Measurements from ENCODE around the gene EYA4. TPM values are rescaled to one million over a fixed set of nuclear protein-coding genes. Genes with fewer than 3 reads are reported as not detected.

Gene EYA4
- total RNA-seq, 1 experiment from 2014 or later, result not detected

GRCh38 chr6:133426038-133426437, 184.9 kb downstream of the EYA4 start:
- no peak for TF ChIP-seq POLR2AphosphoS5 (IDR thresholded peaks at IDR 0.05; ENCODE audit: low read depth, low read length)
- no peak for TF ChIP-seq TCF7L2 (IDR thresholded peaks at IDR 0.05; ENCODE audit: low read depth, low read length)
- TF ChIP-seq CTCF (IDR thresholded peaks at IDR 0.05), result no peak
- no peak for TF ChIP-seq REST (IDR thresholded peaks at IDR 0.05; ENCODE audit: insufficient read depth in 1 of 2, low read depth in 2 of 2, low read length in 1 of 2)
- no peak for TF ChIP-seq SIN3A (IDR thresholded peaks at IDR 0.05; ENCODE audit: borderline replicate concordance, insufficient read depth, low read depth, low read length)
- Histone ChIP-seq H3K27me3 (ENCODE audit: control insufficient read depth, insufficient read depth, low read length) (no peaks in the 10 kb centered on the region), H3K27ac (ENCODE audit: low read length) (no peak overlapping the region), H3K4me1 (ENCODE audit: control insufficient read depth, insufficient read depth, low read length) (no peaks in the 10 kb centered on the region), H3K36me3 (ENCODE audit: control insufficient read depth, insufficient read depth, low read length) (no peaks in the 10 kb centered on the region), H3K9me3 (ENCODE audit: control insufficient read depth, insufficient read depth, low read depth, low read length) (peaks cover 2% of the 10 kb centered on the region; the same call in 1 of the 2 replicates), H3K4me3 (ENCODE audit: low read depth in 2 of 2, low read length in 2 of 2) (no peak overlapping the region)
- POLR2A ChIA-PET, result no interaction called here
- DNase-seq (ENCODE audit: low read depth, low spot score) (no peak), ATAC-seq (no peak)
- no TSS peak for BruUV-seq (replicated peaks)
- CTCF ChIA-PET, result no interaction called here
- intact Hi-C loops (cut with micrococcal nuclease; ENCODE audit: unreplicated experiment), result no loop called here
- in situ Hi-C loops (cut with HindIII; ENCODE audit: low pct_unique_long_range_greater_than_20kb, low sequenced_read_pairs), result no loop called here

- ChIA-PET POLR2A (no interaction called here), CTCF (interaction anchor here (0.6 kb wide), 1 partner anchor 65 kb away, joined by 4 read pairs; no protein-coding TSS in a partner anchor)
- no peak overlapping the region for H3K4me3 ChIP-seq (ENCODE audit: low read depth in 2 of 2, low read length in 2 of 2)
- no peaks in the 10 kb centered on the region for H3K27me3 ChIP-seq (ENCODE audit: control insufficient read depth, insufficient read depth, low read length)
- no peaks in the 10 kb centered on the region for H3K36me3 ChIP-seq (ENCODE audit: control insufficient read depth, insufficient read depth, low read length)
- no peaks in the 10 kb centered on the region for H3K4me1 ChIP-seq (ENCODE audit: control insufficient read depth, insufficient read depth, low read length)
- H3K9me3 ChIP-seq (ENCODE audit: control insufficient read depth, insufficient read depth, low read depth, low read length), result peaks cover 2% of the 10 kb centered on the region; the same call in 1 of the 2 replicates
- no TSS peak for BruUV-seq (replicated peaks)
- intact Hi-C loops (cut with micrococcal nuclease; ENCODE audit: unreplicated experiment), result no loop called here
- TF ChIP-seq REST (IDR thresholded peaks at IDR 0.05; ENCODE audit: insufficient read depth in 1 of 2, low read depth in 2 of 2, low read length in 1 of 2) (no peak), CTCF (IDR thresholded peaks at IDR 0.05) (no peak), TCF7L2 (IDR thresholded peaks at IDR 0.05; ENCODE audit: low read depth, low read length) (no peak), SIN3A (IDR thresholded peaks at IDR 0.05; ENCODE audit: borderline replicate concordance, insufficient read depth, low read depth, low read length) (no peak), POLR2AphosphoS5 (IDR thresholded peaks at IDR 0.05; ENCODE audit: low read depth, low read length) (no peak)
- DNase-seq (ENCODE audit: low read depth, low spot score), result no peak
- ATAC-seq, result no peak
- H3K27ac ChIP-seq (ENCODE audit: low read length), result no peak overlapping the region
- in situ Hi-C loops (cut with HindIII; ENCODE audit: low pct_unique_long_range_greater_than_20kb, low sequenced_read_pairs), result no loop called here
These were observed 187.1 kb downstream of the EYA4 start for GRCh38 chr6:133428295-133428694.

Measured in Panc1 (cell line).